Activated T-helper 1 cell treated with Interleukin-2 at 50 U/mL for 16 hours (primary cell): ENCODE data around the gene B9D1.

Source experiments
- DNase-seq: peaks from one replicate; pipeline ENCODE4 v3.0.0-alpha.2; 2020; ENCODE audit warnings: low read depth

B9D1 gene

GRCh38 chr17:19376811-19377210, 14.3 kb upstream of the B9D1 start:
- DNase-seq, result no peak

- no peak for DNase-seq
These were observed 13.2 kb upstream of the B9D1 start for GRCh38 chr17:19375732-19376131.

GRCh38 chr17:19374136-19374535, 11.6 kb upstream of the B9D1 start:
- no peak for DNase-seq

GRCh38 chr17:19372866-19373504, 10.5 kb upstream of the B9D1 start:
- DNase-seq, result no peak

- DNase-seq, result no peak
These were observed 9.9 kb upstream of the B9D1 start for GRCh38 chr17:19372439-19372838.

GRCh38 chr17:19372011-19372370, 9.5 kb upstream of the B9D1 start:
- no peak for DNase-seq

GRCh38 chr17:19371259-19372010, 8.9 kb upstream of the B9D1 start:
- DNase-seq, result no peak

GRCh38 chr17:19370493-19370960, 8.0 kb upstream of the B9D1 start:
- DNase-seq, result no peak

- no peak for DNase-seq
These were observed 7.4 kb upstream of the B9D1 start for GRCh38 chr17:19369846-19370492.

GRCh38 chr17:19369107-19369778, 6.7 kb upstream of the B9D1 start:
- DNase-seq, result no peak

- no peak for DNase-seq
These were observed 5.7 kb upstream of the B9D1 start for GRCh38 chr17:19368229-19368628.

GRCh38 chr17:19366637-19366972, 4.1 kb upstream of the B9D1 start:
- DNase-seq, result no peak

- no peak for DNase-seq
These were observed 3.5 kb upstream of the B9D1 start for GRCh38 chr17:19365833-19366636.

GRCh38 chr17:19365499-19365817, 2.9 kb upstream of the B9D1 start:
- DNase-seq, result no peak

- DNase-seq, result no peak
These were observed 2.4 kb upstream of the B9D1 start for GRCh38 chr17:19364699-19365498.

- DNase-seq, result no peak
These were observed 1.0 kb upstream of the B9D1 start for GRCh38 chr17:19363460-19364035.

GRCh38 chr17:19363114-19363438, 553 bp upstream of the B9D1 start:
- DNase-seq, result no peak

GRCh38 chr17:19361944-19362276, 613 bp downstream of the B9D1 start:
- no peak for DNase-seq

GRCh38 chr17:19361326-19361725, 1.2 kb downstream of the B9D1 start:
- DNase-seq, result no peak

- no peak for DNase-seq
These were observed 1.8 kb downstream of the B9D1 start for GRCh38 chr17:19360772-19361171.

GRCh38 chr17:19359856-19360255, 2.7 kb downstream of the B9D1 start:
- no peak for DNase-seq
